Fibroblast of the aortic adventitia (primary cell): Measurements from ENCODE around the gene CADPS2. TPM values are rescaled to one million over a fixed set of nuclear protein-coding genes. Genes with fewer than 3 reads are reported as not detected.

Experiments
- DNase-seq: peaks from one replicate; pipeline ENCODE4 v3.0.0-alpha.2; 2010; ENCODE audit warnings: low read depth
- H3K4me3 ChIP-seq: 2 replicates; pipeline ENCODE4 v1.5.1; 2011; ENCODE audit warnings: low read depth, mild to moderate bottlenecking, control low read depth, low read length, moderate library complexity
- total RNA-seq: library from RNA; depleted of rRNA; stranded (reverse); fragments of >200 nt; gene quantifications from 2 replicates; pipeline ENCODE4 v1.2.3, GENCODE V29; 2012; ENCODE audit warnings: low replicate concordance
- TF ChIP-seq, protein P1 (sequence below): IDR thresholded peaks from 2 replicates; pipeline ENCODE4 v1.5.1; 2011; ENCODE audit warnings: mild to moderate bottlenecking, low read length, control low read depth, inconsistent platforms; ENCODE audit not compliant: insufficient read depth

Gene CADPS2
- total RNA-seq, 1 donor, result 16.0 TPM

DNA sequence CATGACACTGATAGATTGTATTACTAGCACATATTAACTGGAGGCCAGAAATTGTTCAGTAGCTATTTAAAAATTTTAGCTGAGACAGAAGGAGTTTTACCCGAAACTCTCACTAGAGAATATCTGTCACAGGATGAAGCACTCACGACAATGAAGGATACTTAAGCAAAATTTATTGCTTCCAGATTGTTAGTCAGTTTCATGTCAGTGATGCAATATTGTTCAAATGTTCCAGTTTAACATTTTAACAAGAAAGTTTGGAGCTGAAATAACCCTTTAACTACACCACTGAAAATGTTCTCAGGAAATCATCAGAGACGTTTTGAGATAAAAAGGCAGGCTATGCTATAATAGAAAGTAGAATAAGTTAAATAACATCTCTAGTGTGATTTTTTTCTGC lies 15.0 kb upstream of the CADPS2 start:
- no peak overlapping the region for H3K4me3 ChIP-seq
- TF ChIP-seq, protein P1, sequence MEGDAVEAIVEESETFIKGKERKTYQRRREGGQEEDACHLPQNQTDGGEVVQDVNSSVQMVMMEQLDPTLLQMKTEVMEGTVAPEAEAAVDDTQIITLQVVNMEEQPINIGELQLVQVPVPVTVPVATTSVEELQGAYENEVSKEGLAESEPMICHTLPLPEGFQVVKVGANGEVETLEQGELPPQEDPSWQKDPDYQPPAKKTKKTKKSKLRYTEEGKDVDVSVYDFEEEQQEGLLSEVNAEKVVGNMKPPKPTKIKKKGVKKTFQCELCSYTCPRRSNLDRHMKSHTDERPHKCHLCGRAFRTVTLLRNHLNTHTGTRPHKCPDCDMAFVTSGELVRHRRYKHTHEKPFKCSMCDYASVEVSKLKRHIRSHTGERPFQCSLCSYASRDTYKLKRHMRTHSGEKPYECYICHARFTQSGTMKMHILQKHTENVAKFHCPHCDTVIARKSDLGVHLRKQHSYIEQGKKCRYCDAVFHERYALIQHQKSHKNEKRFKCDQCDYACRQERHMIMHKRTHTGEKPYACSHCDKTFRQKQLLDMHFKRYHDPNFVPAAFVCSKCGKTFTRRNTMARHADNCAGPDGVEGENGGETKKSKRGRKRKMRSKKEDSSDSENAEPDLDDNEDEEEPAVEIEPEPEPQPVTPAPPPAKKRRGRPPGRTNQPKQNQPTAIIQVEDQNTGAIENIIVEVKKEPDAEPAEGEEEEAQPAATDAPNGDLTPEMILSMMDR, result no peak
- DNase-seq, result peak; percentile 4

DNA sequence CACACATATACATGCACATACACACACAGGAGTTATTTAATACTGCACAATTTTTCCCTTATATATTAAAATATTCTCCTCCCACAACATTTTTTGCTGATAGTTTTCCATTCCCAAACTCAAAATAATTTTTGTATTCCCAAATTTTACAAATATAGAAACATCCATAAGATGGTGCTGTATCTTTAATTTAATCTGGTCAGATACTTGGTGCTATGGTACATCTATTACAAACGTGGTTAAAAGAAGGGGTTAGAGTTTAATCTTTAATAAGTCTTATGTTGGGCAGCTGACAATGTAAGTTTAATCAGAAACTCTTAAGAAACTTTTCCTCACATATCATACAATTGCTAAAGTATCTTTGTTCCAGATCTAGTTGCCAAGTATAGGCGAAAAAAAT lies 10.2 kb upstream of the CADPS2 start:
- DNase-seq, result peak; percentile 8
- no peak overlapping the region for H3K4me3 ChIP-seq
- TF ChIP-seq, protein P1, result no peak

DNA sequence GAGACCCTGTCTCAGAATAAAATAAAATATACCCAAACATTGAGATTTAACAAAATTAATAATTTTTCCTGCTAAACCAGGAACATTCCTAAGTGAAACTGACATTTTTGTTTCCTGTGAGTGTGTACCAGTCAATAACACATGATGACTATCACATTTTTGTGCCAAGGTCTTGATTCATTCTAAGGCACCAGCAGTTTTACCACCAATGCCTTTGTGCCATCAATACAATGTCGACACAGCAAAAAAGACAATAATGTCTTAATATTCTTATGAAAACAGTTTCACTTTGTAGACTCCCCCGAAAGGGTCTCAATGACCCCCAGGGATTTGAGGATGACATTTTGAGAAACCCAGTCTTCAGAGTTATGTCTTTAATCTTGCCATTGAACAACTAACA lies 7.2 kb upstream of the CADPS2 start:
- H3K4me3 ChIP-seq, result no peak overlapping the region
- TF ChIP-seq, protein P1, result no peak
- DNase-seq, result no peak

DNA sequence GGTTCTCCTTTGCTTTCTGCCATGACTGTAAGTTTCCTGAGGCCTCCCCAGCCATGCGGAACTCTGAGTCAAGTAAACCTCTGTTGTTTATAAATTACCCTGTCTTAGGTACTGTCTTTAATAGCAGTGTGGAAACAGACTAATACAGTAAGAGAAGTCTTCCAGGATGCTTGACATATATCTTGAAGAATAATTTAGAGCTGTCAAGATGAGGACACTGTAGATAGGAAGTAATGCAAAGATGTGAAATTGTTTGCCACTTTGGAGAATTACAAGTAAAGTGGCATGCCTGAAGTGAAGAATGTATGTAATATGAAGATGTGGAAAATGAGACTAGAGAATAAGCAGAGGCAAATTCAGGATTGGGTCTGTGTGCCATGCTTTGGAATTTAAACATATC lies 2.9 kb upstream of the CADPS2 start:
- H3K4me3 ChIP-seq, result no peak overlapping the region
- TF ChIP-seq, protein P1, result no peak
- no peak for DNase-seq

DNA sequence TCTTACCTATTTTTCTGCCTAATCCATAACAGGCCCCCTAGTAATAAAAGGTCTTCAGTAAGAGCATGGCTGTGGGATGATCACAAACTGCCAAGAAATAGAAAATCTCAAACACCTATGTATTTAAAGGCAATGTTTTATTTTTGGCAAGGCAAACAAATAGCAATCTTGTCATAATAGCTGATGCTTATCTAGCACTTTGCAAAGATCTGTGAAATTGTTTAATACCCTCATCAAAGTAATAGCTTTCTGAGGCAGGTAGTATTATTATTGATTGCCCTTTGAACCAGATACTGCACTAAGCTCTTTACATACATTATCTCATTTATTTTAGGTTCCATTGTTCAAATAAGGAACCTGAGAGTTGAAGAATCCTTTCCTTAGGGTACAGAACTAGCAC lies 1.6 kb upstream of the CADPS2 start:
- no peak overlapping the region for H3K4me3 ChIP-seq
- no peak for DNase-seq
- TF ChIP-seq, protein P1, result no peak

DNA sequence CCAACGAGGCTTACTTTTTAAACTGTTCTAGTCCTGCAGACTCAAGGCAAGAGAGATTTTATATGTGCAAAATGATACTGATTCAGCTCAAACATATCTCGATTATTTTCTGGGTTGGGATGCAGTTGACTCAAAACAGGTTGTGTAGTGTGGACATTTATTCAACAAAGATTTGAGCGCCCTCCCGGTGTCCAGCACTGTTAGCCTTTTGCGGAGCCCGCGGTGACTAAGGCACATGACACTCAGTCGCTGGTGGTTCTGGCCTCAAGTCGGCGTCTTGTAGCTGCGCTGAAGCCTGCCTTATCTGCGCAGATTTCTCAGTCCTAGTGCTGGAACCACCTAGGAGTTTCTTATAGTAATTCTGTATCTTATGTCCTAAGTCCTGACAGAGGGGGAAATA lies 938 bp upstream of the CADPS2 start:
- peak; percentile 65 for DNase-seq
- TF ChIP-seq, protein P1, result no peak
- H3K4me3 ChIP-seq, result peak overlapping the region; percentile 82

DNA sequence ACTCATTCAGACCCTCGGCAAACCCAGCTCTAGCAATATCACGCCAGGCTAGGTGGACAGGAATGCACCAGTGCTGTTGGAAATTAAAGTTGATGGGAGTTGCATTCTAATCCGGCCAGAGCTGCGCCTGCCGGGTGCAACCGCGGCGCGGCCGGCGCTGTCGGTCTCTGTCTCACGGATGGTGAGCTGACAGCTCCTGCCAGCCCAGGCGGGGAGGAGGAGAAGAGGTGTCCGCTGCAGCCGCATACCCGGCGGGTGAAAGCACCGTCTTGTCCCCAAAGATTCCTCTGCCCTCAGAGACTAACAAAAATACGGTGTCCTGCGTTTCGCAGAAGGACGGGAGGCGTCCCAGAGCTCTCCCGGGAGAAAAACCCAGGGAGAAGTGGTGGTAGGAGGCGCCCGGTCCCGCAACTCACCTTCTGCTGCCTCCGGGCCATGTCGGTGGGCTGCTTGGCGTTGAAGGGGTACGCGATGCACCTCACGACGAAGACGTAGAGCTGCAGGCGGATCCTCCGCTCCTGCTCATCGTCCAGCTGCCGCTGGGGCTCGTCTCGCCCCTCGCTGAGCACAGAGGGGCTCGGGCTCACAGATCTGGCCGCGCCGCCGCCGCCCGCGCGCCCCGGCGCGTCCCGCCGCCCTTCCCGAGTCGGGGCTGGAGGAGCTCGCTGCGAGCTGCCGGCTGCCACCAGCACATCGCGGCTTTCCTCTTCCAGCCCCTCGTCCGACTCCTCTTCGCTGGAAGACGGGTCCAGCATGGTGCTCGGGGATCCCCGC lies 490 bp downstream of the CADPS2 start:
- H3K4me3 ChIP-seq, result peak overlapping the region; percentile 82
- TF ChIP-seq, protein P1, result peak; percentile 42
- DNase-seq, result peak; percentile 43
